NOMO-1 treated with dmso at 0.1 percent for 144 hours (cell line): ENCODE results near the gene PGLYRP3.

Source experiments
- DNase-seq: peaks from one replicate; lab custom pipeline; 2025; ENCODE audit not compliant: unreplicated experiment; lab: John Stamatoyannopoulos, UW

The PGLYRP3 gene

DNA sequence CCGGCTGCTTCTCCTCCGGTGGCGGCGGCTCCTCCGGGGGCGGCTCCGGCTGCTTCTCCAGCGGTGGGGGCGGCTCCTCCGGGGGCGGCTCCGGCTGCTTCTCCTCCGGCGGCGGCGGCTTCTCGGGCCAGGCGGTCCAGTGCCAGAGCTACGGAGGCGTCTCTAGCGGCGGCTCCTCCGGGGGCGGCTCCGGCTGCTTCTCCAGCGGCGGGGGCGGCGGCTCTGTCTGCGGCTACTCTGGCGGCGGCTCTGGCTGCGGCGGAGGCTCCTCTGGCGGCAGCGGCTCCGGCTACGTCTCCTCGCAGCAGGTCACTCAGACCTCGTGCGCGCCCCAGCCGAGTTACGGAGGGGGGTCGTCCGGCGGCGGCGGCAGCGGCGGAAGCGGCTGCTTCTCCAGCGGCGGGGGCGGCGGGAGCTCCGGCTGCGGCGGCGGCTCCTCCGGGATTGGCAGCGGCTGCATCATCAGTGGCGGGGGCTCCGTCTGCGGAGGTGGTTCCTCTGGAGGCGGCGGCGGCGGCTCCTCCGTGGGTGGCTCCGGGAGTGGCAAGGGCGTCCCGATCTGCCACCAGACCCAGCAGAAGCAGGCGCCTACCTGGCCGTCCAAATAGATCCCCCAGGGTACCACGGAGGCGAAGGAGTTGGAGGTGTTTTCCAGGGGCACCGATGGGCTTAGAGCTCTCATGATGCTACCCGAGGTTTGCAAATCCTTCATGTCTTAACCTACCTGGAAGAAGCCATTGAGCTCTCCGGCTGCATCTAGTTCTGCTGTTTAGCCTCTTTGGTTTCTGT is 51.3 kb downstream of the PGLYRP3 start:
- DNase-seq = no peak

DNA sequence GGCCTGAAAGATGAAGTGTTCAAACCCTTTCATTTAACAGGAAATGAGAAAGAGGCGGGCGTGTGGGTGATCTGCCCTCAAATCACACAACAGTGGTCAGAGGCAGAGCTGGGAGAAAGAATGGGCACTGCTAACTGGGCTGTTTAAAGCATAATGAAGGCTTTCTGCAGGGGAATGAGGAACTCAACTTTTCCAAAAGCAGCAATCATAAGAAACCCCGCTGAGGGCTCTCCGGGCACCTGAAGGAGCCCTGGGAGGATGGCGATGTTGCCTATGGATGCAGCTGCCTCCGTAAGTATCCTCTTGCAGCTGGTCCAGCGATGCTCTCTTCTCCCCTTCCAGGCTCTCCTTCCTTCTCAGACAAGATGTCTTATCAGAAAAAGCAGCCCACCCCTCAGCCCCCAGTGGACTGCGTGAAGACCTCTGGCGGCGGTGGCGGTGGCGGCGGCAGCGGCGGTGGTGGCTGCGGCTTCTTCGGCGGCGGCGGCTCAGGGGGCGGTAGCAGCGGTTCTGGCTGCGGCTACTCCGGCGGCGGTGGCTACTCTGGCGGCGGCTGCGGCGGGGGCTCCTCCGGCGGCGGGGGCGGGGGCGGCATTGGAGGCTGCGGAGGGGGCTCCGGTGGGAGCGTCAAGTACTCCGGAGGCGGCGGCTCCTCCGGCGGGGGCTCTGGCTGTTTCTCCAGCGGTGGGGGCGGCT is 52.0 kb downstream of the PGLYRP3 start:
- no peak for DNase-seq

DNA sequence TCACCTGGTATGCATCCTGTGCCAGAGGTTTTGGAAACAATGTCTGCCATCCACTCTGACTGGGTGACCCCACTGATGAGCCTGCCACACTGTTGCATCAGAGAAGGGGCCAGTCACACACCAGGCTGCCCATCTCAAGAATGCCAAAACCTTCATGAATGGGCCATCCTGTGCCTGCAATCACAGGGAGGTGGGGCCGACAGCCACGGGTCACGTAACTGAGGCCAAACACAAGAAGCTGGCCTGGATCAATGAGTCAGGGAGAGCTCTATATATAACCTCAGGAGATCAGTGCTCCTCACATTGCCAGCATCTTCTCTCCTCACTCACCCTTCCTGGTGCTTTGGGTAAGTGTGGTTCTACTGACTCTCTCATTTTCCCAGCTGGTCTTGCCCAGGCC is 53.4 kb downstream of the PGLYRP3 start, which contains the start of gene LORICRIN:
Gene LORICRIN, plus strand, starts transcription at position 301 of the 400 bp plus-strand sequence. CDS start 1,263 bp downstream, outside the sequence.
- DNase-seq = no peak

DNA sequence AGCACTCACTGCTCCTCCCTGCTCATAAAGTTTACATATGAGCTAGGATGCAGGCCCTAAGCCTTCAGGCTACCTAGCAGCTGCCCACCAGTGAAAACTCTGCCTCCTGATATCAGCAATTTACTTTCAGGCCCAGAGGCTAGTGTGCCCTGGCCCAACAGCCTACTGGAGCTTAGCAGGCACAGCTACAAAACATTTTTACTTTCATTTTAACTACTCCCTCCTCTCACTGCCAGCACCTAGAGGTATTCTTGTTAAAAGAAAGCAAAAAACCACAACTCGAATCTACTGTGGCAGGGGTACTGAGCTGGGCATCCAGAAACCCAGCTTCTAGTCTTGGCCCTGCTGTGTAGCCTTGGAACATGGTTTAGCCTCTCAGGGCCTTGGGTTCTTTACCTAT is 59.1 kb downstream of the PGLYRP3 start:
- no peak for DNase-seq

DNA sequence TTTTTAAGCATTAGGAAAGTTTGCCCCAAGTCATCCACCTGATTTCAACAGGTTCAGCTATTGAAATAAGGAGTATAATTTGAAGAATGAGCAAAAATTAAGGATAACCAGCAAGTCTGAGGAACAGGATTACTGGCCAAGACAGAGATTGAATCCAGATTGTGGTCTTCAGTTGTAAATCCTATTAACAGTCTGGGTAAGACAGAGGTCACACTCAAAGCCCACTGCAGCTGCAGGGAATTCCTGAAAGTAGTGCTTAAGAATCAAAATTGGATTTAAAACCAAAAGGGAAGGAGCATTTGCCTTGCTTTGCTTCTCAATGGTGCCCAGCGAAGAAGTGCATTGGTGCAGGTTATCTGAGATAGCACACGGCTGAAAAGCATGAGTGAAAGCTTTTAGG is 59.7 kb downstream of the PGLYRP3 start:
- no peak for DNase-seq

DNA sequence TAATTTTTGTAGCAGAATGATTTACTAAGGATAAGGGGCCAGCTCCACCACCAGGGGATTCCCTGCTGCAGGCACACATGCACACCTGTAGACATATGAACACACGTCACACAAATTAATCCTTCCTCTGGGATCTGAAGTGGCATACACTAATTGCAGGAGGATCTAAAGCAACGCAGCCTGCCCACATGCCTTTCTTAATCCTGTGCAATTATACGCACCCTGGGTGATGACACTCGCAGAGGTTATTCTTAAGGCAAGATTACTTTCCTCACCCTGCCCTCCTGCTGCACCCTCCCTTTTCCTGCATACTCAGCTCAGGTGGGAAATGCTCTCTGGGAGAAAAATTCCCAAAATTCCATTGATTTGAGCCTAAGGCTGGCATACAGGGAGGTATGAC is 60.8 kb downstream of the PGLYRP3 start:
- DNase-seq = no peak

DNA sequence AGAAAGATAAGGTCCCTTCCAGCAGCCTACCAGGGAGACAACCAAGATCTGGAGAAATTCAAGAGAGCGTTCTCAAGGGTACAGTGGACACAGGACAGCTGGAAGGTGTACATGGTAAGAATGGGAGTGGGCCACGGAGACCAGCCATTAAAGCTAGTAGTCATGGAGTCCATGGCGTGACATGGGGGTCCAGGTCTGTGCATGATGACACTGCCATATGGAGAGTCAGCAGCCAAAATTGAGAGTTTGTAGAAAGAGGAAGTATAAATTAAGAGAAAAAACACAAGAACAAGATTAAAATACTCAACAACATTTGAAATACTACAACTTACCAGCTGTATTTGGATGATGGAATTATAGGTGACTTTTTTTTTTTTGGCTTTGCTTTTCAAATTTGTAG is 61.2 kb downstream of the PGLYRP3 start:
- no peak for DNase-seq

DNA sequence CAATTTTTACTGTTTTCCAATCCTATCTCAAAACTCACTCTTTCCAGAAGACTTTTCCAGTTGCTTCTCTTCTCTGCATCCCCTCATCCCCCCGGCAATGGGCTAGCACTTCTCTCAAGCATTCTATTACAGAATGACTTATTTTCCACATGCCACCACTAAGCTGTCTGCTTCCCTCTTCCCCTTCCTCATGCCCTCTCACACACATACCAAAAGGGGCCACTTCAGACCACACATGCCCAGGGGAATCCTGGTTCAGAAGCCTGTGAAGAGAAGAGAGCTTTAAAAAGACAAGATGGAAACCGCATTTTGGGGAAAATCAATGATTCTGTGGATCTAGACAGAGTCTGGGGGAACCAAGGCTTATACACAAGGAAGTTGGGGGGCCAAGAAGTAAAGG is 61.7 kb downstream of the PGLYRP3 start:
- no peak for DNase-seq

DNA sequence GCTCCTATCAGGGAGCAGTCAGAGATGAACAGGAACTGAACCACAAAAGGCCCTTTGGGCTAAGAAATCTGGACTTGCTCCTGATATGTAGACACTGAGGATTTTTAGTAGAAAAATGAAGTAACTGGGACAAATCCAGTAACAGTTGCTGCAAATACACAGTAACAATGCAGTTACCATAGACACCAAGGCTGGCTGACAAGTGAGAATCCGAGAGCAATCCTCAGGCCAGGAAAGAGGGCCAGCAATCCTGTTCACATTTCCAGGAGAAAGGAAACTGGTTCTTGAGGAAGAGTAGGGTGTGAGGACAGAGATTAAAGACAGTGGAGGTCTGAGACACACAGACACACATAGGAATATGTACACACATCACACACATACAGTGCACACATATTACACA is 62.6 kb downstream of the PGLYRP3 start:
- DNase-seq = no peak

DNA sequence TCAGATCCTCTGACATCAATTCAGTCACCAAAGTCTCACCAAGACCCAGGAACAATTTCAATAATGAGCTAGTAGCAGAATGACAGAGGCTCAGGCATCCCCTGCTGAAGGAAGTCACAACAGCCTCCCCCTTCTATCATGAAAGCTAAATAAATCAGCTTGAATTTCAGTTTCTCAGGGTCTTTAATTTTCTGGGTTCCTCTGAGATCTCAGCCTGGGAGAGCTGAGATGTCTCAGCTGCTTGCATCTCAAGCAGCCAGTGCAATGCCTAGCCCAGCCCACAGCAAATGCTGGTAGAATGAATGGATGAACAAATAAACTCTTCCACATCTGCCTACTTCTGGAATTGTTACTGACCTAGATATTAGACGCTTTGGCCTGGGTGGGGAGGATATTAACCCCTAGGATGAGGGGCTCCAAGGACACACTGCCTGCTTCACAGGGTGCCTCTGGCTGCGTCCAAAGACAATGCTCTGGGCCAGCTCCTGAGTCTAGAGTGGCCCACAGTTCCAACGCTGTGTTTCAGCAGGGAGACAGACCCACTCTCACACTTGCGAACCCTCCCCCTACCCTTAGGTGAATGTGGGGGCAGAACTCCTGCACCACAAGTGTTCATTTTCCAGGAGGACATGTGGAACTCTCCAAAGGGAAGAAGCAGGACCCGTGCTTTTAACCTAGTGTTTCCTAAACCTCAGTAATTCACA is 64.4 kb downstream of the PGLYRP3 start:
- no peak for DNase-seq
